22Rv1 (cell line): ENCODE data around the gene SPATA6.

ENCODE experiments used
- ZFX ChIP-seq: fragments of 450-650 bp; IDR thresholded peaks from 2 replicates; pipeline ENCODE4 v1.6.1; 2017; ENCODE audit warnings: antibody characterized with exemption, borderline replicate concordance
- TF ChIP-seq, protein P1 (sequence below): fragments of 450-650 bp; IDR thresholded peaks from 2 replicates; pipeline ENCODE4 v1.5.1; 2017; ENCODE audit warnings: mild to moderate bottlenecking

DNA sequence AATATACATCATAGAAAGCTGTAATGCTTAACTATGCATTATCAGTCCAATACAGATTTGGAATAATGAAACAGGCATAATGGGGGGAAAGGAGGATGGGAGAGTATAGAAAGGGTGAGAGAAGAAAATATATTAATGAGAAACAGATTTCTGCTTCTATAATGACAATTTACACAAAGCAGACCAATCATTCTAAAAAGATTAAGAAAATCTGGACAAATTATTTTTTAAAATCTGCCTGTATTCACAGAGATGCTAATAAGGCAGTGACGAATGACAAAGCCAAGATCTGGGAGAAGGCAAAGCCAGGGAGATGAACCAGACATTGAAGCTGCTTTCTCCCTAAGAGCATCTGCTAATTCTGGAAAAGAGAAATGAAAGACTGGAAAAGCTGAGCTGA, 50.0 kb downstream of the SPATA6 start:
- TF ChIP-seq, protein P1, sequence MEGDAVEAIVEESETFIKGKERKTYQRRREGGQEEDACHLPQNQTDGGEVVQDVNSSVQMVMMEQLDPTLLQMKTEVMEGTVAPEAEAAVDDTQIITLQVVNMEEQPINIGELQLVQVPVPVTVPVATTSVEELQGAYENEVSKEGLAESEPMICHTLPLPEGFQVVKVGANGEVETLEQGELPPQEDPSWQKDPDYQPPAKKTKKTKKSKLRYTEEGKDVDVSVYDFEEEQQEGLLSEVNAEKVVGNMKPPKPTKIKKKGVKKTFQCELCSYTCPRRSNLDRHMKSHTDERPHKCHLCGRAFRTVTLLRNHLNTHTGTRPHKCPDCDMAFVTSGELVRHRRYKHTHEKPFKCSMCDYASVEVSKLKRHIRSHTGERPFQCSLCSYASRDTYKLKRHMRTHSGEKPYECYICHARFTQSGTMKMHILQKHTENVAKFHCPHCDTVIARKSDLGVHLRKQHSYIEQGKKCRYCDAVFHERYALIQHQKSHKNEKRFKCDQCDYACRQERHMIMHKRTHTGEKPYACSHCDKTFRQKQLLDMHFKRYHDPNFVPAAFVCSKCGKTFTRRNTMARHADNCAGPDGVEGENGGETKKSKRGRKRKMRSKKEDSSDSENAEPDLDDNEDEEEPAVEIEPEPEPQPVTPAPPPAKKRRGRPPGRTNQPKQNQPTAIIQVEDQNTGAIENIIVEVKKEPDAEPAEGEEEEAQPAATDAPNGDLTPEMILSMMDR, result no peak
- no peak for TF ChIP-seq ZFX
